Measurements from ENCODE around the gene WFIKKN2. TPM values are rescaled to one million over a fixed set of nuclear protein-coding genes. Genes with fewer than 3 reads are reported as not detected.

WFIKKN2 gene
- total RNA-seq, 1 donor from 2014 or later = not detected

GRCh38 chr17:50836826-50837225 is 1.4 kb downstream of the WFIKKN2 start:
- DNase-seq = no peak

GRCh38 chr17:50837286-50837979 is 2.0 kb downstream of the WFIKKN2 start:
- no peak for DNase-seq

- no peak for DNase-seq
These were observed 2.9 kb downstream of the WFIKKN2 start for GRCh38 chr17:50837980-50838954.

GRCh38 chr17:50839591-50840310 is 4.4 kb downstream of the WFIKKN2 start:
- no peak for DNase-seq

- no peak for DNase-seq
These were observed 5.0 kb downstream of the WFIKKN2 start for GRCh38 chr17:50840311-50840851.

GRCh38 chr17:50841277-50841948 is 6.0 kb downstream of the WFIKKN2 start:
- no peak for DNase-seq

GRCh38 chr17:50841949-50842354 is 6.6 kb downstream of the WFIKKN2 start:
- DNase-seq = peak; percentile 80

- no peak for DNase-seq
These were observed 7.2 kb downstream of the WFIKKN2 start for GRCh38 chr17:50842506-50843149.

- DNase-seq = no peak
These were observed 7.9 kb downstream of the WFIKKN2 start for GRCh38 chr17:50843150-50843905.

GRCh38 chr17:50844117-50844700 is 8.8 kb downstream of the WFIKKN2 start:
- no peak for DNase-seq

- DNase-seq = no peak
These were observed 10.1 kb downstream of the WFIKKN2 start for GRCh38 chr17:50845240-50846147.

GRCh38 chr17:50847566-50847965 is 12.2 kb downstream of the WFIKKN2 start:
- no peak for DNase-seq

- DNase-seq = no peak
These were observed 12.7 kb downstream of the WFIKKN2 start for GRCh38 chr17:50848039-50848438.

- no peak for DNase-seq
These were observed 13.3 kb downstream of the WFIKKN2 start for GRCh38 chr17:50848711-50849110.

- no peak for DNase-seq
These were observed 15.3 kb downstream of the WFIKKN2 start for GRCh38 chr17:50850640-50851039.

- peak; percentile 10 for DNase-seq
These were observed 17.7 kb downstream of the WFIKKN2 start for GRCh38 chr17:50853015-50853615.

- no peak for DNase-seq
These were observed 18.4 kb downstream of the WFIKKN2 start for GRCh38 chr17:50853781-50854180.

- no peak for DNase-seq
These were observed 20.4 kb downstream of the WFIKKN2 start for GRCh38 chr17:50855708-50856330.
